Caco-2 (cell line): ENCODE data around the gene FBXO4. TPM values are rescaled to one million over a fixed set of nuclear protein-coding genes. Genes with fewer than 3 reads are reported as not detected.

Experiments used
- BruUV-seq: library from RNA; stranded (reverse); fragments of 400-500 nt; replicated peaks from 2 replicates; lab custom pipeline; 2021; lab: Mats Ljungman, UMichigan
- CTCF ChIA-PET: fragments of 300-600 bp; sonication (Branson Sonifier 250); formaldehyde crosslinking; loops from one replicate; lab custom pipeline; 2022; ENCODE audit warnings: antibody characterized with exemption; lab: Charles Lee
- POLR2A ChIA-PET: fragments of 300-600 bp; sonication (Branson Sonifier 250); formaldehyde crosslinking; loops from one replicate; lab custom pipeline; 2022; ENCODE audit warnings: antibody characterized with exemption; lab: Charles Lee
- DNase-seq, 2 experiments: peaks; one replicate each; pipeline versions ENCODE4 v3.0.0 to v3.0.0-alpha.2; 2020 to 2022
- H3K27me3 ChIP-seq: replicated peaks from 2 replicates; pipeline ENCODE4 v1.6.0; 2011; ENCODE audit warnings: low read length; ENCODE audit not compliant: control insufficient read depth, insufficient read depth
- H3K36me3 ChIP-seq: 2 replicates; pipeline ENCODE4 v1.5.1; 2011; ENCODE audit warnings: low read length; ENCODE audit not compliant: control insufficient read depth, insufficient read depth
- H3K4me1 ChIP-seq: fragments of 250-450 bp; sonication (Bioruptor Pico); 2 replicates; pipeline ENCODE4 v1.5.1; 2020; ENCODE audit warnings: mild to moderate bottlenecking
- H3K4me3 ChIP-seq: 2 replicates; pipeline ENCODE4 v1.5.1; 2011; ENCODE audit warnings: low read depth, mild to moderate bottlenecking, control low read depth, low read length
- H3K9me3 ChIP-seq: fragments of 250-450 bp; sonication (Bioruptor Pico); 2 replicates; pipeline ENCODE4 v1.5.1; 2020; ENCODE audit warnings: mild to moderate bottlenecking, moderate library complexity
- H3K27ac Mint-ChIP-seq: one replicate; pipeline ENCODE4 v1.8.0; 2022; ENCODE audit warnings: mixed read lengths; ENCODE audit not compliant: unreplicated experiment
- H3K27me3 Mint-ChIP-seq: one replicate; pipeline ENCODE4 v1.8.0; 2022; ENCODE audit warnings: mixed read lengths; ENCODE audit not compliant: insufficient read depth, unreplicated experiment
- H3K36me3 Mint-ChIP-seq: one replicate; pipeline ENCODE4 v1.8.0; 2022; ENCODE audit warnings: mild to moderate bottlenecking, mixed read lengths; ENCODE audit not compliant: insufficient read depth, unreplicated experiment
- H3K4me1 Mint-ChIP-seq: one replicate; pipeline ENCODE4 v1.8.0; 2022; ENCODE audit warnings: low read depth, mixed read lengths; ENCODE audit not compliant: unreplicated experiment
- H3K4me3 Mint-ChIP-seq: one replicate; pipeline ENCODE4 v1.8.0; 2022; ENCODE audit warnings: mild to moderate bottlenecking, moderate library complexity, mixed read lengths; ENCODE audit not compliant: unreplicated experiment
- H3K9me3 Mint-ChIP-seq: one replicate; pipeline ENCODE4 v1.8.0; 2022; ENCODE audit warnings: mixed read lengths; ENCODE audit not compliant: unreplicated experiment
- intact Hi-C: fragments of 100-400 bp; cut with micrococcal nuclease; formaldehyde crosslinking; loops from one replicate; pipeline ENCODE4 v1.10.0; 2022; ENCODE audit not compliant: unreplicated experiment
- total RNA-seq: library from RNA; stranded (reverse); gene quantifications from 2 replicates; pipeline ENCODE4 v1.2.3, GENCODE V29; 2022
- TF ChIP-seq, protein P1 (sequence below), 2 experiments: fragments of 200-600 bp in 1 of 2; IDR thresholded peaks; 1 replicate in 1 of 2; 2 replicates in 1 of 2; pipeline versions ENCODE4 v1.5.1 to v1.8.0; 2011 to 2022; ENCODE audit warnings: antibody characterized with exemption in 1 of 2, control low read depth in 1 of 2, inconsistent platforms in 1 of 2, low read depth in 1 of 2, low read length in 1 of 2, mild to moderate bottlenecking in 1 of 2, moderate library complexity in 1 of 2; ENCODE audit not compliant: insufficient read depth in 1 of 2, severe bottlenecking in 1 of 2, unreplicated experiment in 1 of 2

FBXO4 gene
- total RNA-seq, 1 experiment from 2014 or later: 9.7 TPM

DNA sequence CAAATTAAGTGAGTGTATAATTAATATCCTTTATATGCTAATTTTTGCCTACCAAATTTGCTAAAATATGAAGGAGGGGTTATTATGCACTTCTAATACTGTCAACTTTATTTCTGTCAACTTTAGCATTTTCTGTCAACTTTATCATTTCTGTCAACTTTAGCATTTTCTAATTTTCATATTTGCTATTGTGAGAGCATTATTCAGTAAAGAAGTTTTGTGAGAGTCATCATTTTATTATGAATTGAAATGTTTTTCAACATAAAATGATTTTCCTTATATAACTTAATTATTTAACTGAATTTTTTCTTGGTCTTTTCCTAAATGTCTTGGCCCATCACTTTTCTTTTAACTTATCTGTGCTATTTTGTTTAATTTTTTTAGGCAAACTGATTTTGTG is 58.2 kb downstream of the FBXO4 start:
- Mint-ChIP-seq H3K4me1 (no peaks in the 10 kb centered on the region), H3K9me3 (no peaks in the 10 kb centered on the region), H3K4me3 (no peak overlapping the region), H3K27me3 (peaks cover 6% of the 10 kb centered on the region), H3K36me3 (no peaks in the 10 kb centered on the region), H3K27ac (no peak overlapping the region)
- no peak for DNase-seq
- intact Hi-C loops: no loop called here
- TF ChIP-seq, protein P1, sequence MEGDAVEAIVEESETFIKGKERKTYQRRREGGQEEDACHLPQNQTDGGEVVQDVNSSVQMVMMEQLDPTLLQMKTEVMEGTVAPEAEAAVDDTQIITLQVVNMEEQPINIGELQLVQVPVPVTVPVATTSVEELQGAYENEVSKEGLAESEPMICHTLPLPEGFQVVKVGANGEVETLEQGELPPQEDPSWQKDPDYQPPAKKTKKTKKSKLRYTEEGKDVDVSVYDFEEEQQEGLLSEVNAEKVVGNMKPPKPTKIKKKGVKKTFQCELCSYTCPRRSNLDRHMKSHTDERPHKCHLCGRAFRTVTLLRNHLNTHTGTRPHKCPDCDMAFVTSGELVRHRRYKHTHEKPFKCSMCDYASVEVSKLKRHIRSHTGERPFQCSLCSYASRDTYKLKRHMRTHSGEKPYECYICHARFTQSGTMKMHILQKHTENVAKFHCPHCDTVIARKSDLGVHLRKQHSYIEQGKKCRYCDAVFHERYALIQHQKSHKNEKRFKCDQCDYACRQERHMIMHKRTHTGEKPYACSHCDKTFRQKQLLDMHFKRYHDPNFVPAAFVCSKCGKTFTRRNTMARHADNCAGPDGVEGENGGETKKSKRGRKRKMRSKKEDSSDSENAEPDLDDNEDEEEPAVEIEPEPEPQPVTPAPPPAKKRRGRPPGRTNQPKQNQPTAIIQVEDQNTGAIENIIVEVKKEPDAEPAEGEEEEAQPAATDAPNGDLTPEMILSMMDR (IDR thresholded peaks at IDR 0.05; ENCODE audit: insufficient read depth in 1 of 2, low read depth in 1 of 2, low read length in 1 of 2, severe bottlenecking in 1 of 2, unreplicated experiment in 1 of 2): no peak
- BruUV-seq: no TSS peak
- Histone ChIP-seq H3K4me1 (no peaks in the 10 kb centered on the region), H3K27me3 (no peaks in the 10 kb centered on the region), H3K4me3 (no peak overlapping the region), H3K36me3 (no peaks in the 10 kb centered on the region), H3K9me3 (no peaks in the 10 kb centered on the region)
- ChIA-PET CTCF (no interaction called here), POLR2A (no interaction called here)

DNA sequence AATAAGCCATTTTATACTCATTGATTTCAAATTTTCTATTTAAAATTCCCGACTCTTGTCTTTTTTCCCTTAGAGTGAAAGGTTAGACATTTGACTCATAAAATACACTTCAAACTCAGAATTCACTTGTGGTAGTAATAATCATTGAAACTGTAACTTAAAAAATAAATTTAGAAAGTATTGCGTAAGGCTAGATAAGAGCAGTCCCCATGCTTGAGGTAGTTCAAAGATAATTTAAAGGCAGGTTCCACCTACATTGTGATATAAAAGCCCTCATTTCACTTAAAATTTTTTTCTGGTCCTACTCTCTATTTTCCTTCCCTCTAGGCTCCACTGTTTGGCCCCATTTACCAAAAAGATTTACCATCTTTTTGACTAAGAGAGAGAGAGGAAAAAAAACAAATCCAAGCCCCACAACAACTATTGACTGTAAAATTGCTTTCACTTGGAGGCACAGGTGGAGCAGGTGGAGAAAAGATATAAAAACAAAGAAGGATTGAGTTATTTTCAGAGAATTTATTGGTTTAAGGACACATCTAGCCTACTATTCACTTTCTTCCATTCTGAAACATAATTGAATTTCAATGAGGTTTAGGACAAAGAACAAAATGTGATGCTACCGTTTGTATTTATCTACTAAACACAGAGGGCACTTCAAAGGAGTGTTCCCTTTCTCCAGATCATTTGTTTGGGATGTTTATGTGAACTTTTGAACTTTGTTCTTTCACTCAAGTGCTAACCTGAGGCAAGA is 61.0 kb downstream of the FBXO4 start:
- Histone ChIP-seq H3K4me1 (no peaks in the 10 kb centered on the region), H3K36me3 (no peaks in the 10 kb centered on the region), H3K9me3 (no peaks in the 10 kb centered on the region), H3K4me3 (no peak overlapping the region), H3K27me3 (no peaks in the 10 kb centered on the region)
- no peaks in the 10 kb centered on the region for H3K36me3 Mint-ChIP-seq
- ChIA-PET CTCF (no interaction called here), POLR2A (no interaction called here)
- H3K27ac Mint-ChIP-seq: no peak overlapping the region
- no peak overlapping the region for H3K4me3 Mint-ChIP-seq
- no TSS peak for BruUV-seq
- H3K27me3 Mint-ChIP-seq: peaks cover 10% of the 10 kb centered on the region
- H3K9me3 Mint-ChIP-seq: no peaks in the 10 kb centered on the region
- no peaks in the 10 kb centered on the region for H3K4me1 Mint-ChIP-seq
- no peak for DNase-seq
- TF ChIP-seq, protein P1 (IDR thresholded peaks at IDR 0.05; ENCODE audit: insufficient read depth in 1 of 2, low read depth in 1 of 2, low read length in 1 of 2, severe bottlenecking in 1 of 2, unreplicated experiment in 1 of 2): no peak
- intact Hi-C loops: no loop called here

Other genes starting within 250 kb of the FBXO4 start
- gene OXCT1, start 54.9 kb upstream of the FBXO4 start, total RNA-seq: 20.6 and 22.5 TPM in 2 replicates
- 29.5 and 30.2 TPM in 2 replicates for gene RIMOC1, start 20.9 kb upstream of the FBXO4 start, total RNA-seq